Occipital lobe (tissue), 3 donors: ENCODE results near the gene SPDYE8. TPM values are rescaled to one million over a fixed set of nuclear protein-coding genes. Genes with fewer than 3 reads are reported as not detected.
"Not testable (repeated sequence)": the region's sequence is repeated elsewhere in the genome, so short reads cannot be mapped to it uniquely, and the experiment has no call there.

ENCODE experiments used
- DNase-seq: peaks from one replicate; lab custom pipeline; 2025; lab: John Stamatoyannopoulos, UW
- small RNA-seq: library from RNA; depleted of rRNA; stranded (forward); fragments of <200 nt; gene quantifications from one replicate; pipeline ENCODE3, GENCODE V24; 2014
- total RNA-seq: library from RNA; depleted of rRNA; stranded (reverse); fragments of >200 nt; gene quantifications from one replicate; pipeline ENCODE4 v1.2.3, GENCODE V29; 2014

Gene SPDYE8
- not detected for total RNA-seq

GRCh38 chr7:73029666-73030065 lies at the start of gene SPDYE8:
TSS of gene SPDYE8 (minus strand) at chr7:73029766. CDS start at chr7:73027966, 1,800 bp downstream.
- not testable (repeated sequence) for DNase-seq

DNA sequence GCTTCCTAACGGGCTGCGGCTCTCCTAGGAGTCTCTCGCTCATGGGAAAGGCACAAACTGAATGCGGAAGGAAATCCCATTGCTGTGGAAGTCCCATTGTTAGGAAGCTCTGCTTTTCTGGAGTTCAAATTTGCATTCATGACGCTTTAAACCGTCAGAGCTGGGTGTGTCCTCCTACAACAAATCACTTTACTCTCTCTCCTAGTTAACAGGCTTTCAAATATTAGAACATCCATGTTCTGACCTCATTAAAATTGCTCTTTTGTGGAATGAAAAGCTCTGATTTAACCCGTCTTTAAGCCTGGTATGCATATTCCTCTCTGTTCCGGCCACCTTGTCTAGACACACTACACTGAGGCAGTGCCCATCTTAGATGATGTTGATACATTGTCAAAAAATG lies 28.2 kb upstream of the SPDYE8 start, which contains the start of gene SPDYE11:
SPDYE11 (minus strand) TSS at position 101 of the 400 bp plus-strand sequence. CDS start 1,800 bp downstream, outside the sequence.
- DNase-seq = not testable (repeated sequence)

DNA sequence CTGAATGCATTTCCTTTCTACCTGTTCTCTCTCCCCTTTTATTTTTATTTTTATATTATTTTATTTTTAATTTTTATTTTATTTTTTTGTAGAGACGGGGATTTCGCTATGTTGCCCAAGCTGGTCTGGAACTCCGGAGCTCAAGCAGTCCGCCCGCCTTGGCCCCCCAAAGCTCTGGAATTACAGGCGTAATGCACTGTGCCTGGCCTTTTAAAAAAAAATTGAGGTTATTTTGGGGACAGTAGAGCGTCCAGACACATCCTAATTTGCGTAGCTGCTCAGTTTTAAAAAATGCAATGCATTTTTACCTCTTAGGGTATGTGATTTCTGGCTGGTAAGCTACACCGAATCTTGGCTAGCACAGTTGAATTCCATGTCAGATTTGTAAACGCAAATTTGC lies 23.1 kb downstream of the SPDYE8 start:
- not testable (repeated sequence) for DNase-seq

DNA sequence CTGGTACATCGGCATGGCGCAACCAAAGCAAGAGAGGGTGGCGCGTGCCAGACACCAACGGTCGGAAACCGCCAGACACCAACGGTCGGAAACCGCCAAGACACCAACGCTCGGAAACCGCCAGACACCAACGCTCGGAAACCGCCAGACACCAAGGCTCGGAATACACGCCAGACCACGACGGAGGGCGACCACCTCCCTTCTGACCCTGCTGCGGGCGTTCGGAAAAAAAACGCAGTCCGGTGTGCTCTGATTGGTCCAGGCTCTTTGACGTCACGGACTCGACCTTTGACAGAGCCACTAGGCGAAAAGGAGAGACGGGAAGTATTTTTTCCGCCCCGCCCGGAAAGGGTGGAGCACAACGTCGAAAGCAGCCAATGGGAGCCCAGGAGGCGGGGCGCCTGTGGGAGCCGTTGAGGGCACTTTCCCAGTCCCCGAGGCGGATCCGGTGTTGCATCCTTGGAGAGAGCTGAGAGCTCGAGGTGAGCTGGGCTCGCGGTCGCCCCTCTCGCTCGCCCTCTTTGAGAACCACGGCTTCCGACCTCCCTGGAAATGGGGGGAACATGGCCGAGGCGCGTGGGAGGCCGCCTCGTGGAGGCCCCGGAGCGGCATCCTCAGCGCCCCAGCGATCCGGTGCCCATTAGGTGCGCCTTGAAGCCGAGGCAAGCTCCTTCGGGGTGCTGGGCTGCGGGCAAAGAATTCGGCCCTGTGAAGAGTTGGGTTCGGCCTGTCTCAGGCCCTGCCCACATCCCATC lies 23.7 kb downstream of the SPDYE8 start:
- not testable (repeated sequence) for DNase-seq

GRCh38 chr7:73005356-73005692 lies 24.2 kb downstream of the SPDYE8 start:
- DNase-seq = not testable (repeated sequence)

- DNase-seq = not testable (repeated sequence)
Observed at GRCh38 chr7:72997887-72998468, 31.6 kb downstream of the SPDYE8 start.

DNA sequence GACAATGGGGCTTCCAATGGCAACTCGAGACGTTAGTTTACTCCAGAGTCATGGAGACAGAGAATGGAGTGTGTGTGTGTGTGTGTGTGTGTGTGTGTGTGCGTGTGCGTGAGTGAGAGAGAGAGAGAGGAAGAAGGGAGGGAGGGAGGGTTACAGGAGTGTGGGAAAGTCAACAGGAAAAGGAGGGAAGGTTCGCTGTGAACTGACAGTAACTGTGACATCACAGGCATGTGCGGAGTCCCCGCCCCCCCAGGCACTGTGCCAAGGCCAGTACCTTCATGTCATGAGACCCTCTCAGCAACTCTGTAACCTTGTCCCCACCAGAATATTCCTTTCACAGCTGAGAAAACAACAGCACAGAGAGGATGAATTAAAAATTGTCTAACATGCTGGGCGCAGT lies 32.1 kb downstream of the SPDYE8 start:
- DNase-seq = not testable (repeated sequence)

- DNase-seq = not testable (repeated sequence)
Observed at GRCh38 chr7:72995484-72995883, 34.1 kb downstream of the SPDYE8 start.

DNA sequence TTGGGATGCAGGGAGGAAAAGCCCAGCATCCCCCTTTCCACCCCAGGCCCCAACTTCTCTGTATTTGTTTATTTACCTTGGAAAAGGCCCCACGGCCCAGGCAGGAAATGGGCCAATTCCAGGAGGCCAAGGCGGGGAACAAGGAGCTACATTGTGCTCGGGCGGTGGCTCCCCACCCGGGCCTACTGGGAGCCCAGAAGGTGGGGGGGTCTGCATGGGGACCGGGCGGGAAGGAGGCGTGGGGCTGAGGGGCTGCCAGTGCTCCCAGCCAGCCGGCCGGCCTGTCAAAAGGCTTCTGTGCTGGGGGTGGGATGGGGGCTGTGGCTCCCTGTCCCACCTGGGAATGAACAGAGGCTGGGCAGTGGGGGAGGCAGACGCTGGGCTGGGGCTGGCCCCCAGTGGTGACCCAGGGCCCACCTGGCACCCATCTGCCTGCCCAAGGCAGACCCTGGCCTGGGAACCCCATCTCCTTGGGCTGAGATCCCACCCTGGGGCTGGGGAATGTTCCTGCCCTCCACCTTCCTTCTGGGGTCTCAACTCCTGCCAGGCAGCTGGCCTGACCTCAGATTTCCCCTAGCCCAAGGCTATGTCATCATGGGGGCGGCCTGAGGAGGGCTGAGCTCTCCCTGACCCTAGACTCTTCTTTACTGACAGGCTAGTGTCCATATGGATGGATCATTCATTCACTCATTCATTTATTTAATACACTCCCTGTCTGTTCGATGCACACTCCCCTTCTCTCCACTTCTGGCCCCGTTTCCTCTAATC lies 39.2 kb downstream of the SPDYE8 start:
- DNase-seq = not testable (repeated sequence)

- DNase-seq = not testable (repeated sequence)
Observed at GRCh38 chr7:72982084-72982483, 47.5 kb downstream of the SPDYE8 start.

GRCh38 chr7:72980382-72980781 lies 49.2 kb downstream of the SPDYE8 start:
- DNase-seq = not testable (repeated sequence)

DNA sequence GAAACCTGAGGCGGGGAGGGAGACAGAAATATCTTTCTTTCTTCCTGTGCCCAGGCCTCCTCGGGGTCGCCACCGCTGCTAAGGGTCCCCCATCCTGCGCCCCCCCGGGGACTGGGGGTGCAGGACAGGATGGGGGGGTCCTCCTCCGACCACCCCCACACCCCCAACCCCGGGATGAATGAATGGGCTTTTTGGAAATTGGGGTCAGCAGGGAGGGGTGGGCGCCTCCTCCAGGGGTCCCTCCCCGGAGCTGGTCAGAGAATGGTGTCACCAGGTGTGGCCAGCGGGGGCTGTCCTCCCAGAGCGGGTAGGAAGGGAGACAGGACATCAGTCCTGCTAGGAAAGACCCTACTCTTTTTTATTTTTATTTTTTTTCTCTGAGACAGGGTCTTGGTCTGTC lies 53.1 kb downstream of the SPDYE8 start:
- DNase-seq = not testable (repeated sequence)

DNA sequence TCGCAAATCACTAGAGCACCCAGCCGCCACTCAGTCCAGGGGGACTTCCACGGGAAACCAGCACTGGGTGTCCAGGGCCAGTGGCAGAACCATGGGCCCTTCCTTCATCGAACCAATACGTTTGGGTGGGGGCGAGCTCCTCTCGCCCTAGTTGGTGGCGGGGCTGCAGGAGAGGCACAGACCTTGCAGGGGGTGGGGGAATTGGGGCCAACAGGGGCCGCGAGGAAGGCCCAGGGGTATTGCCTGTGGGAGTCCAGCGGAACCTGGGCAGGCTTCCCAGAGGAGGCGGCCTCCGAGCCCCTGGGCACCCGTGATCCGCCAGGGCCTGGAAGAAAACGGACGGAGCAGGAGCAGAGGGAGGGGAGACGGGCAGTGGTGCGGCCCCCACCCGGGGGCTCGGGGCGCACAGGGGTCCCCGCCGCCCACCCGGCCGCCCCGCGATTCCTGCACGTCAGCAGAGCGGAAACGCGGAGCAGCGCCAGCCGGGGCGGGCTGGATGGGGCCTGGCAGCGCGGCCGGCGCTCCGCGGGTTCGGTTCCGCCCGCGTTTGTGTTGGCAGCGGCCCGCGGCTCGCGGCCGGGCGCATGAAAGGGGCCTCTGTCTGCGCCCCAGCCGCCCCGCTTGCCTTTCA lies 53.8 kb downstream of the SPDYE8 start:
- DNase-seq = not testable (repeated sequence)

DNA sequence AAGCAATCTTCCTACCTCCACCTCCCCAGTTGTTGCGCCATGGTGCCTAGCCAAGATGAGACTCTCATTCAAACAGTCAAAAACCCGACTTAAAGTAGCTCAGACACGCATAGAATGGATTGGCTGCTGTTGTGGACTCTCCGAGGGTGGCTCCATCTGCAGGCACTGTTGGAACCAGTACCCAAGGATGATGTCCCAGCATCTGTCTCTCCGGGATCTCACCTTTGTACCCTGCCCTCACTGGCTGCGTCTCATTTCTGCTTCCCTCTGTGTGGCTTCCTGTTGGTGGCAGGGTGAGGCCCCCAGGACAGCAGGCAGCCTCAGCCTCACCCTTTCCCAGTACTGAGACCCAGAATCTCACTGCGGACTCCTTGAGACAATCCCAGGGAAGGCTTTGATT lies 54.8 kb downstream of the SPDYE8 start:
- not testable (repeated sequence) for DNase-seq

DNA sequence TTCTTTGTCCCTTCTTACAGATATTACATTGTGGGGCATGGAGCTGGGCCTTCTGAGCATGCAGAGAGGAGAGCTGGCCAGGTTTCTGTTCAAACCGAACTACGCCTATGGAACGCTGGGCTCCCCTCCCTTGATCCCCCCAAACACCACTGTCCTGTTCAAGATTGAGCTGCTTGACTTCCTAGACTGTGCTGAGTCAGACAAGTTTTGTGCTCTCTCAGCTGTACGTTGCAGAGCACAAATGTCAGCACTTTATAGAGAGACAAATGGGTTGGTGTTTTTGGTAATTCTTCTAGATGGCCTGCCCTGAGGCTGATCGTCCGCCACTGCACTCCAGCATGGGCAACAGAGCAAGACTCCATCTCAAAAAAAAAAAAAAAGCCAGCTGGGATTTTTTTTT lies 58.1 kb downstream of the SPDYE8 start:
- not testable (repeated sequence) for DNase-seq

Small RNA genes within 50 kb of the gene (small RNA-seq; reads per million reads assigned to genes)
- not detected for gene RF00019

Other genes starting within 250 kb of the SPDYE8 start
- 1.9 TPM for gene TYW1B, start 201.6 kb downstream of the SPDYE8 start, total RNA-seq
- gene POM121, start 104.7 kb downstream of the SPDYE8 start, total RNA-seq = 4.2 TPM
- 0.47 TPM for gene TRIM74, start 60.3 kb downstream of the SPDYE8 start, total RNA-seq
- not detected for gene SPDYE11, start 28.1 kb upstream of the SPDYE8 start, total RNA-seq
- not detected for gene SPDYE9, start 56.3 kb upstream of the SPDYE8 start, total RNA-seq